Measurements from ENCODE around the gene SDHAF2.
A peak's percentile ranks its signal among the peaks of the same experiment; 100 is the strongest.
"Not testable (repeated sequence)": the region's sequence is repeated elsewhere in the genome, so short reads cannot be mapped to it uniquely, and the experiment has no call there.

SDHAF2 gene

DNA sequence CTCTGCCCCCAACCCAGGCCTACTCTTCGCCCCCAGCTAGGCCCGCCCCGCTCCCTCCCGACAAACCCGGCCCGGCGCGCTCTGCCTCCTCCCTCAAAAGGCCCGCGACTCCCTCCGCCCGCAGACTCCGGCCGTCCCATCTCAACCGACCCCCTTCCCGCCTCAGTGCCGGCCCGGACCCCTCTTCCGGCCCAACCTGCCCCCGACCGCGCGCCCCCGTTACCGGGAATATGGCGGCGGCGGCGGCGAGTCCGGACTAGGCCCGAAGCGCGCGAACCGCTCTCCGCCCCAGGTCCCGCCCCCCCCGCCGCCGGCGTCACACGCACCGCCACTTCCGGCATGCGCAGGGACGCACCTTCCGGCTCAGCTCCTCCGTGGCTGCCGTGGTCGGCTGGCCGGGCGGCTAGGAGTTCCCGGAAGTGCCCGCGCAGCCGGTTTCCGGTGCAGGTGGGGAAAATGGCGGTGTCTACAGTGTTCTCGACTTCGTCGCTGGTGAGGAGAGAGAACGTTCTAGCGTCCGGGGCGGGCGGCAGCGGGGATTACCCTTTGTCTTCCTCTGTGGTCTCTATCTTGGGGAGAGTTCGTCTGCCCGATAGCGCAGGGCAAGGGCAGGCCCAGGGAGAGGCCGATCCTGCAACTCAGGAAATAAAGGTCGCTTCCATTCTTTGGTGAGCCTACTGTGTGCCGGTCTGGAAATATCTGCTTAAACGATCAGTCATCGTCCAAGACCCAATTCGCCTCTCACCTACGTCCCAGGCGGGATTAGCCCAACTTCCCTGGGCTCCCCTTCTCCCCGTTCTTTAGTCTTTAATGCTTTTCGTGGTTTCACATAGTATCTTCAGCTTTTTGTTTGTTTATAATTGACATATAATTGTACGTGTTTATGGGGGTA lies at the start of gene SDHAF2, which contains the start of gene CPSF7:
Gene SDHAF2, plus strand, starts transcription at position 434 of the 892 bp plus-strand sequence. Its CDS starts 23 bp downstream, at position 457.
Gene CPSF7, minus strand, starts transcription at position 285 of the 892 bp plus-strand sequence. CDS start 740 bp downstream, outside the sequence.
- Histone ChIP-seq H3K27me3 (ENCODE audit: low read length) (no peaks in the 10 kb centered on the region), H3K79me2 (ENCODE audit: insufficient read depth, low read length) (peaks cover 94% of the 10 kb centered on the region), H3F3A (ENCODE audit: insufficient read depth) (peaks cover 11% of the 10 kb centered on the region; the same call in 1 of the 2 replicates), H2AFZ (ENCODE audit: low read depth, low read length, severe bottlenecking) (peak within 1 kb of the TSS; percentile 39), H3K9ac (ENCODE audit: low read length) (peak within 1 kb of the TSS; percentile 87), H4K20me1 (ENCODE audit: low read depth, low read length) (peaks cover 17% of the 10 kb centered on the region), H3K4me3 (ENCODE audit: insufficient read depth, low read length, poor library complexity, severe bottlenecking) (peak within 1 kb of the TSS; percentile 75), H3K9me3 (ENCODE audit: insufficient read depth, low read length) (no peaks in the 10 kb centered on the region), H3K4me2 (ENCODE audit: low read depth, low read length, poor library complexity, severe bottlenecking) (peak within 1 kb of the TSS; percentile 99), H3K27ac (ENCODE audit: low read depth, low read length) (peak within 1 kb of the TSS; percentile 76), H3K36me3 (ENCODE audit: low read length) (peaks cover 35% of the 10 kb centered on the region), H3K9me2 (replicated peaks; ENCODE audit: insufficient read depth, low read length) (no peaks in the 10 kb centered on the region)
- no peak for TF ChIP-seq CTCF (IDR thresholded peaks at IDR 0.05; ENCODE audit: insufficient read depth, low read length, poor library complexity, severe bottlenecking)
- TF ChIP-seq EZH2phosphoT487 (conservative IDR thresholded peaks at IDR 0.05; ENCODE audit: low read length), result no peak

- TF ChIP-seq EZH2phosphoT487 (conservative IDR thresholded peaks at IDR 0.05; ENCODE audit: low read length), result no peak
- TF ChIP-seq CTCF (IDR thresholded peaks at IDR 0.05; ENCODE audit: insufficient read depth, low read length, poor library complexity, severe bottlenecking), result no peak
- H3K27ac ChIP-seq (ENCODE audit: low read depth, low read length), result no peak overlapping the region
- H3K4me3 ChIP-seq (ENCODE audit: insufficient read depth, low read length, poor library complexity, severe bottlenecking), result no peak overlapping the region
- H3K27me3 ChIP-seq (ENCODE audit: low read length), result no peaks in the 10 kb centered on the region
- H3K36me3 ChIP-seq (ENCODE audit: low read length), result no peaks in the 10 kb centered on the region
- H3K9me3 ChIP-seq (ENCODE audit: insufficient read depth, low read length), result no peaks in the 10 kb centered on the region
- no peaks in the 10 kb centered on the region for H3K79me2 ChIP-seq (ENCODE audit: insufficient read depth, low read length)
- no peak overlapping the region for H2AFZ ChIP-seq (ENCODE audit: low read depth, low read length, severe bottlenecking)
- H4K20me1 ChIP-seq (ENCODE audit: low read depth, low read length), result no peaks in the 10 kb centered on the region
- no peaks in the 10 kb centered on the region for H3K9me2 ChIP-seq (replicated peaks; ENCODE audit: insufficient read depth, low read length)
- no peak overlapping the region for H3K9ac ChIP-seq (ENCODE audit: low read length)
- no peak overlapping the region for H3K4me2 ChIP-seq (ENCODE audit: low read depth, low read length, poor library complexity, severe bottlenecking)
- 0 out of 2 replicates have a peak, but pooled peaks cover 7% of the 10 kb centered on the region for H3F3A ChIP-seq (ENCODE audit: insufficient read depth)
Observed at GRCh38 chr11:61380884-61381283, 49.0 kb upstream of the SDHAF2 start.

GRCh38 chr11:61383859-61384258 lies 46.1 kb upstream of the SDHAF2 start:
- not testable (repeated sequence) for H3K9me3 ChIP-seq (ENCODE audit: insufficient read depth, low read length); H3K9ac ChIP-seq (ENCODE audit: low read length); H3K27me3 ChIP-seq (ENCODE audit: low read length); H3K36me3 ChIP-seq (ENCODE audit: low read length); H3K4me3 ChIP-seq (ENCODE audit: insufficient read depth, low read length, poor library complexity, severe bottlenecking); H3K27ac ChIP-seq (ENCODE audit: low read depth, low read length); H3K79me2 ChIP-seq (ENCODE audit: insufficient read depth, low read length); H3K9me2 ChIP-seq (replicated peaks; ENCODE audit: insufficient read depth, low read length); H3K4me2 ChIP-seq (ENCODE audit: low read depth, low read length, poor library complexity, severe bottlenecking); H3F3A ChIP-seq (ENCODE audit: insufficient read depth); H4K20me1 ChIP-seq (ENCODE audit: low read depth, low read length); H2AFZ ChIP-seq (ENCODE audit: low read depth, low read length, severe bottlenecking)
